Central memory CD8-positive, alpha-beta T cell (primary cell): ENCODE results near the gene ARAP1.
A peak's percentile ranks its signal among the peaks of the same experiment; 100 is the strongest.

Experiments used
- ATAC-seq: fragments of 150-1000 bp; cut with Tn5 transposase; replicated peaks from 2 replicates; pipeline ENCODE4 v1.10.0; 2022; ENCODE audit warnings: mild to moderate bottlenecking, moderate FRiP score, moderate number of reproducible peaks; ENCODE audit not compliant: poor library complexity, severe bottlenecking; ENCODE audit errors: extremely low read depth
- DNase-seq, 2 donors: peaks; one replicate each; pipeline ENCODE4 v3.0.0; 2021; ENCODE audit warnings: low spot score in 2 of 2
- H3K27ac Mint-ChIP-seq: one replicate; pipeline ENCODE4 v1.8.0; 2022; ENCODE audit warnings: low read depth, mild to moderate bottlenecking, moderate library complexity, mixed read lengths
- H3K27me3 Mint-ChIP-seq: one replicate; pipeline ENCODE4 v1.8.0; 2022; ENCODE audit warnings: mixed read lengths
- H3K36me3 Mint-ChIP-seq: one replicate; pipeline ENCODE4 v1.8.0; 2022; ENCODE audit warnings: mild to moderate bottlenecking, moderate library complexity, mixed read lengths; ENCODE audit not compliant: insufficient read depth
- H3K4me1 Mint-ChIP-seq: one replicate; pipeline ENCODE4 v1.8.0; 2022; ENCODE audit warnings: mixed read lengths
- H3K4me3 Mint-ChIP-seq: one replicate; pipeline ENCODE4 v1.8.0; 2022; ENCODE audit warnings: mild to moderate bottlenecking, moderate library complexity, mixed read lengths
- H3K9me3 Mint-ChIP-seq: one replicate; pipeline ENCODE4 v1.8.0; 2022; ENCODE audit warnings: mixed read lengths

The ARAP1 gene

DNA sequence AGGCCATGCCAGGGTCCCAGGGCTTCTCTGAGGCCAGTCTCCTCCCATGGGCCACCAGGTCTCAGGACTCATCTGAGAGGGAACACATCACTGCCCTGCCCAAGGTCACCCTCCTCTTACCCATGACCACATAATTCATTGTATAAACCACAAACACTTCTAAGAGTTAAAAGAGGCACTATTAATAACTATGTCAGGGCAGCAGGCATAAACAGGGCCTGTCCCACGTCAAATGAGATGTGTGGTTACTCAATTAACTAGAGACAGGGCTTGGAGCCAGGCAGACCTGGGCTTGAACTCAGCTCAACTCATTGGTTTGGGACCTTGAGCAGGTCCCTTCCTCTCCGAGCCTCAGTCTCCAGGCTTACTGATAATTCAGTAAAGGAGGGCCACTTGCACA is 33.1 kb downstream of the ARAP1 start:
- Mint-ChIP-seq H3K27me3 (no peaks in the 10 kb centered on the region), H3K27ac (peak overlapping the region; percentile 94), H3K36me3 (peaks cover 28% of the 10 kb centered on the region), H3K4me3 (peak overlapping the region; percentile 83), H3K9me3 (no peaks in the 10 kb centered on the region), H3K4me1 (peaks cover 81% of the 10 kb centered on the region)
- ATAC-seq (peak; percentile 11), DNase-seq (no peak)

DNA sequence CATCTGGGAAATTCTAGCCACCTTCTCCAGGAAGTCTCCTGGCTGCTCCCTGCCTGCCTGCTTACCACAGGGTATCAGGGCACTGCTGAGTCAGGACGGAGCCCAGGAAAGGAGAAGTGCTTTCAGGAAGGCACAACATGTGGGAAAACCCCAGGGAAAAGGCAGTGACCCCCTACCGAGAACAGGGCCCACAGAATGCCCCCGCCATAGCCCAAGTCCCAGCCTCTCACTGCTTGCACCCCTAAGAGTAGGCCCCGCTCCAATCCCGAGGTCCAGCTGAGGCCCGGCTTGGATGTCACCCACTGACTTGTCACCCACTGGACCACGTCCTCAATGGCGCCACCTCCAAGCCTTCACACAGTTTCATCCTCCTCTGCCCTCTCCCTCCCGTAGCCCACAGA is 34.1 kb downstream of the ARAP1 start:
- Mint-ChIP-seq H3K27me3 (no peaks in the 10 kb centered on the region), H3K4me3 (peak overlapping the region; percentile 1), H3K27ac (no peak overlapping the region), H3K4me1 (peaks cover 77% of the 10 kb centered on the region), H3K36me3 (peaks cover 27% of the 10 kb centered on the region), H3K9me3 (no peaks in the 10 kb centered on the region)
- ATAC-seq (no peak), DNase-seq (no peak)

DNA sequence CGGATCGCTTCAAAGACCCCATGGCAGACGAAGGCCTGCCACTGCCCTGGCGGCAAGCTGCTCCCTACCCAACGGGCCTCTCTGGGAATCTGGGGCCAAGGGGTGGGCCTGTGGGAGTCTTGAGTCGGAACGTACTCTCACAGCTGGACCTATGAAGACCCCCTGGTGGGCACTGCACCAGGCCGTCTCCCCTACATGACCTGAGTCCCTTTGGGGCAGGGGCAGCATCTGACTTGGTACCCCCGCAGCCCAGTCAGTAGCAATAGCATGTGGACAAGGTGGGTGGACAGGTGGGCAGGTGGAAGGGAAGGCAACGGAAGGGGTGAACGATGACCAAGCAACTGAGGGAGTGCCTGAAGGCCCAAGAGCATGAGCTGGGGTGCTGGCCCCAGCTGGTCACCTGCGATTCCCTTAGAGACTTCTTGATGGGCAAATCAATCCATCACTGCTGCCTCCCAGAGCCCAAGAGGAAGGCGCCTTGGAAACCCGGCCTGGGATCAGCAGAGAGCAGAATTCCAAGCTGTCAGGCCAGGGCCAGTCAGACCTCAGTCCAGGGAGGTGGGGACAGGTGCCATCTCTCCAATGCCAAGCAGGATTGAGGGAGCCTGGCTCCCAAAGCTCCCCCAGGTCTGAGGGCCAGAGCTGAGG is 35.3 kb downstream of the ARAP1 start:
- no peaks in the 10 kb centered on the region for H3K27me3 Mint-ChIP-seq
- peaks cover 23% of the 10 kb centered on the region for H3K36me3 Mint-ChIP-seq
- H3K9me3 Mint-ChIP-seq: no peaks in the 10 kb centered on the region
- H3K4me1 Mint-ChIP-seq: peaks cover 75% of the 10 kb centered on the region
- no peak overlapping the region for H3K27ac Mint-ChIP-seq
- ATAC-seq (no peak), DNase-seq (no peak)
- H3K4me3 Mint-ChIP-seq: no peak overlapping the region

DNA sequence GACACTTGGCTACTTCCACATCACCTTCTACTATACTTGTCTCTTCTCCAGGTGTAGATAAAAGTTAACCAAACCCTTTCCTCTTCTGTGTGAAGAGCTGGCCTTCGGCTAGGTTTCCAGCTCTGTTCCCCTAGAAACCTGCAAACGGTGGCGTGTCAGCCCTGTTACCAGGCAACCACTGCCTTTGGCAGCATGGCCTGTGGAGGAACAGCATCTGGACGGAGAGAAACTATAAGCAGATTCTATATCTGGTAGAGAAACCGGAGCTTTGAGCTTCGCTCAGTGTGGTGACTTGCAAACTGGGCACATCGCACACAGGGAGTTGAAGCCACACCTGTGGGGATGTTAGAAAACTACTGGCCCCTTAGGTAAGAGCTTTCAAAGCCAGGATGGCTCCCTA is 35.9 kb downstream of the ARAP1 start:
- Mint-ChIP-seq H3K4me1 (peaks cover 70% of the 10 kb centered on the region), H3K9me3 (no peaks in the 10 kb centered on the region), H3K27me3 (no peaks in the 10 kb centered on the region), H3K4me3 (no peak overlapping the region), H3K27ac (peak overlapping the region; percentile 53), H3K36me3 (peaks cover 20% of the 10 kb centered on the region)
- no peak for DNase-seq
- ATAC-seq: no peak

DNA sequence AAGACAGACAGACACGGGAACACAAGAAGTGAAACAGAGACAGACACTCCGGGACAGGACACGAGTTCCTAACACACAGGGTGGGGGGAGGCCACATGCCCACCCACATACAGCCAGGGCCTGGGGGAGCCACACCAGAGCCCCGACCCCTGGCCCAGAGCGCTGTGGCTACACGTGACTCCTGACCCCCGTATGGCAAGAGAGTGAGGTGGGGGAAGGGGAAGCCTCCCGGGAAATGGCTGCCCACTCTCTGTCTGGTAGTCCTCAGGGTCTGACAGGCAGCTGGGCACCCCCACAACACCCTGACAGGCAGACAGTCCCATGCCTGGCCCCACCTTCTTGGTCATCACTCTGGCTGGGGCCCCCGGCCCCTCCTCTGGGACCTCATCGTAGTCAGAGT is 39.4 kb downstream of the ARAP1 start:
- H3K4me1 Mint-ChIP-seq: peaks cover 56% of the 10 kb centered on the region
- no peak for DNase-seq
- no peak overlapping the region for H3K27ac Mint-ChIP-seq
- H3K27me3 Mint-ChIP-seq: no peaks in the 10 kb centered on the region
- no peaks in the 10 kb centered on the region for H3K9me3 Mint-ChIP-seq
- no peak for ATAC-seq
- no peak overlapping the region for H3K4me3 Mint-ChIP-seq
- H3K36me3 Mint-ChIP-seq: peaks cover 31% of the 10 kb centered on the region

DNA sequence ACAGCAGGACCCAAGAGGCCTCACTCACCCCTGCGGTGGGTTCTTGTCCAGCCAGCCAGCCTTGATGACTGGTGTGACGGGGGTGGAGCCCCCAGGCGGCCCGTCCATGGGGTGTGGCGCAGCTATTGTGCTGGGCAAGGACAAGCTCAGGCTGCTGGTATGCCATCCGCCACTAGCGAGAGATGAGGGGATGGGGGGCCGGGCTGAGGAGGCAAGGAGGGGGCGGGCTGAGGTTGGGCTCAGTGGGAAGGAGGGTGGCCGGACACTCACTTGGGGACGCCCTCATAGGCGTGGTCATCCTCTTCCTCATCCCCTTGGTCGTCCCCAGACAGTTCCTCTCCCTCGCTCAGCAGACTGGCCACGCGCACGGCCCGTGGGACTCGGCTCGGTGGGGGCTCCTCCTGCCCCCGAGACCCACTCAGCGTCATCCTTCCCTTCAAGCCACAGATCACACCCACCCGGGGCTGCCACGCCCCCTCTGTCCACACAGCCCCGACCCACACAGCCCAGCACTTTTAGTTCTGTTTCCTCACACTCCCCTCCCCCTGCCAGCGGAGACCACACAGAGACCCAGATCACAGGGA is 39.9 kb downstream of the ARAP1 start:
- Mint-ChIP-seq H3K27me3 (no peaks in the 10 kb centered on the region), H3K4me3 (no peak overlapping the region), H3K9me3 (no peaks in the 10 kb centered on the region), H3K36me3 (peaks cover 31% of the 10 kb centered on the region), H3K27ac (no peak overlapping the region), H3K4me1 (peaks cover 56% of the 10 kb centered on the region)
- DNase-seq: no peak
- ATAC-seq: no peak

DNA sequence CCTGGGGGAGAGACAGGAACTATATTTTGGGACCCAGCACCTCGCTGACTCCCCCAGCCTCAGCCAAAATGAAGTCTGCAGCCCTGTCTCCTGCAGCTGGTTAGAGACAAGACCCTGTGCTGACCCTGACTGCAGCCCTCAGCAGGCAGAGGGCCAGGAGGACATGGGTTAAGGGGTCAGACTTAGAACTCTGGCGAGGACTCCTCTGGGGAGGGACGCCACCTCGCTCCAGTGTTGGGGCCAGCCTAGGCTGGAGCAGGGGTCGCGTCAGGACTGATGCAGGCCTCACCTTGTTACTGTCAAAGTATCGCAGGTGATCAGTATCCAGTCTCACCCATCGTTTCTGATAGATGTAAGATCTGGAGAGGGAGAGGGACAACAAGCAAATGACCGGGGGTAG is 41.1 kb downstream of the ARAP1 start:
- Mint-ChIP-seq H3K36me3 (peaks cover 34% of the 10 kb centered on the region), H3K4me3 (no peak overlapping the region), H3K4me1 (peaks cover 61% of the 10 kb centered on the region), H3K9me3 (no peaks in the 10 kb centered on the region), H3K27me3 (no peaks in the 10 kb centered on the region), H3K27ac (peak overlapping the region; percentile 32)
- DNase-seq (no peak), ATAC-seq (no peak)

DNA sequence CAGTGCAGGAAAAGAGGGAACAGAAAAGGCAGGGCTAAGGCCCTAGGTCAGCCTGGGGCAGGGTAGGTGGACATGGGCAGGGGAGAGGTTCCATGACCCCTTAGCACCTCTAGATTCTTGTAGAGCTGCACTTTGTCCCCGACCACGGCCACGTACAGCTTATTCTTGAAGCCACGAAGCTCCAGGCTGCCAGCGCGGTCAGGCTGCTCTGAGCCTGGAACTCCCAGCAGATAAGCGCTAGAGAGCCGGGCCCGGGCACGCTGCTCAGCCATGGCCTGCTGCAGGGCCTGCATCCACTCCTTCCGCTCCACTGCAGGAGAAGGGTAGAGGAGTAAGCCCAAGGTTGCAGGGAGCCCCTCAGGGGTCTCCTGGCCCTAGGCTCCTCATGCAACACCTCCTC is 41.9 kb downstream of the ARAP1 start:
- no peak overlapping the region for H3K4me3 Mint-ChIP-seq
- no peak overlapping the region for H3K27ac Mint-ChIP-seq
- H3K36me3 Mint-ChIP-seq: peaks cover 41% of the 10 kb centered on the region
- H3K9me3 Mint-ChIP-seq: no peaks in the 10 kb centered on the region
- no peak for DNase-seq
- no peak for ATAC-seq
- peaks cover 60% of the 10 kb centered on the region for H3K4me1 Mint-ChIP-seq
- H3K27me3 Mint-ChIP-seq: no peaks in the 10 kb centered on the region

DNA sequence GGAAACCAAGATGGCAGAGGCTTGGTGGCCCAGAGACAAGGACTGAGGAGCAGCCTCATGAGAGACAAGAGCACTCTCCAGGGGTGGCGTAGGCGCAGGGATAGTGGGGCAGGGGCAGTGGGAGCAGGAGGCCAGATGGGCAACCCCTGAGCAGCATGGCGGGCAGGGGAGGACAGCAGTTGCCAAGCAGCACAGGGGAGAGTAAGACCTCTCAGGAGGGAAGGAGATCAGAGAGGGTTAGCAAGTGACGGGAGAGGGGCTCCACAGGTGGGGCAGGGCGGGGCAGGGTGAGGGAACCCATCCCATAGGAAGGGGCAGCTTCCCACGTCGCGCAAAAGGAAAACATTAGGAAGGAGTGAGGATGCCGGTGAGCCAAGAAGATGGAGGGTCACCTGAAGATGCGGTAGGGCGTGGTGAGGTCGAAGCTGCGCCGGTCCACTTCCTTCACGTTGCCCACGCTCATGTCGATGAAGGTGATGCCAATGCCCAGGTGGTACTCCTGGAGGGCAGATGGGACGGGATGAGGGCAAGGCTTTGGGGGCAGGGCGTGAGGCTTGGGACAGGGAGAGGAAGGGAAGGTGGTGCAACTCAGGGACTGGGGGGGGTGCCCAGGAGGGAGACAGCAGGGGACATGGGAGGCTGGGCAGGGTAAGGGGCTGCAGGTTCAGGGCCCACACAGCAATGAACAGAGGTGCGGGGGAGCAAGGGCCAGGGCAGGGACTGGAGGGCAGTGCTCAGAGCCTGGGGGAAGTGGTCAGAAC is 42.5 kb downstream of the ARAP1 start:
- peaks cover 38% of the 10 kb centered on the region for H3K36me3 Mint-ChIP-seq
- no peak overlapping the region for H3K4me3 Mint-ChIP-seq
- no peak for ATAC-seq
- no peaks in the 10 kb centered on the region for H3K27me3 Mint-ChIP-seq
- H3K27ac Mint-ChIP-seq: peak overlapping the region; percentile 16
- no peak for DNase-seq
- H3K4me1 Mint-ChIP-seq: peaks cover 54% of the 10 kb centered on the region
- H3K9me3 Mint-ChIP-seq: no peaks in the 10 kb centered on the region

DNA sequence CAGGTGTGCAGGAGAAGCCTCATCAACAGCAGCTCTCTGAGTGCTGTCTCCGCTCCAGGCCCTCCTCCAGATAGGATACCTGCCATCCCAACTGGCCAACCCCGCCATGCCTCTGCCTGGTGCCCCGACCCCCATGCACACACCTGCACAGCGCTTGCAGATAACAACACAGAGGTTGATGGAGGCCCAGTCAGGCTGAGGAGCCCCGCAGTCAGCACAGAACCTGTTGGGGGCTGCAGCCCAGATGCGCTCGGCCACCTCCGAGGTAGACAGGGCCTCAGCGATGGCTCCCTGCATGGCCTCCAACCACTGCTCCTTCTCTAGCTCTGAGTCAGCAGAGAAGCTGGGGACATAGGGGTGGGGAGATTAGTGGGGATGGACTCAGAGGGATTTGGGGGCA is 45.2 kb downstream of the ARAP1 start:
- no peak for ATAC-seq
- Mint-ChIP-seq H3K4me1 (peaks cover 41% of the 10 kb centered on the region), H3K27ac (peak overlapping the region; percentile 75), H3K36me3 (peaks cover 38% of the 10 kb centered on the region), H3K4me3 (no peak overlapping the region), H3K9me3 (no peaks in the 10 kb centered on the region), H3K27me3 (no peaks in the 10 kb centered on the region)
- no peak for DNase-seq

DNA sequence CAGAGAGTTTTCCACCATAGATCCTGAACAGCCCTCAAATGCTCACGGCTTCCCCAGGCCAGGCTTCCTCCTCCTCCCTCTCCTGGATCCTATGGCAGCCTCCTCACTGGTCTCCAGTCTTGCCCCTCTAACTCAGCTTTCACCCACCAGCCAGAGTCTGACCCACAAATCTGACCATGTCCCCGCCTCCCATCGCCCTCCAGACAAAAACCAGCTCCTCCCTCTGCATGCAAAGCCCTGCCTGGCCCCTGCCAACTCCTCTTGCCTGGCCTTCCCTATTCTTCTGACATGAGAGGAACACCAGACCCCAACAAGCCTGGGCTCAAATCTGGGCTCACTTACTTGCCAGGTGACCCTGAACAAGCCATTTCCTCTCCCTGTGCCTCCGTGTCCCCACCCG is 45.6 kb downstream of the ARAP1 start:
- DNase-seq (no peak), ATAC-seq (no peak)
- no peak overlapping the region for H3K4me3 Mint-ChIP-seq
- H3K27ac Mint-ChIP-seq: peak overlapping the region; percentile 71
- peaks cover 41% of the 10 kb centered on the region for H3K4me1 Mint-ChIP-seq
- peaks cover 36% of the 10 kb centered on the region for H3K36me3 Mint-ChIP-seq
- no peaks in the 10 kb centered on the region for H3K27me3 Mint-ChIP-seq
- no peaks in the 10 kb centered on the region for H3K9me3 Mint-ChIP-seq

DNA sequence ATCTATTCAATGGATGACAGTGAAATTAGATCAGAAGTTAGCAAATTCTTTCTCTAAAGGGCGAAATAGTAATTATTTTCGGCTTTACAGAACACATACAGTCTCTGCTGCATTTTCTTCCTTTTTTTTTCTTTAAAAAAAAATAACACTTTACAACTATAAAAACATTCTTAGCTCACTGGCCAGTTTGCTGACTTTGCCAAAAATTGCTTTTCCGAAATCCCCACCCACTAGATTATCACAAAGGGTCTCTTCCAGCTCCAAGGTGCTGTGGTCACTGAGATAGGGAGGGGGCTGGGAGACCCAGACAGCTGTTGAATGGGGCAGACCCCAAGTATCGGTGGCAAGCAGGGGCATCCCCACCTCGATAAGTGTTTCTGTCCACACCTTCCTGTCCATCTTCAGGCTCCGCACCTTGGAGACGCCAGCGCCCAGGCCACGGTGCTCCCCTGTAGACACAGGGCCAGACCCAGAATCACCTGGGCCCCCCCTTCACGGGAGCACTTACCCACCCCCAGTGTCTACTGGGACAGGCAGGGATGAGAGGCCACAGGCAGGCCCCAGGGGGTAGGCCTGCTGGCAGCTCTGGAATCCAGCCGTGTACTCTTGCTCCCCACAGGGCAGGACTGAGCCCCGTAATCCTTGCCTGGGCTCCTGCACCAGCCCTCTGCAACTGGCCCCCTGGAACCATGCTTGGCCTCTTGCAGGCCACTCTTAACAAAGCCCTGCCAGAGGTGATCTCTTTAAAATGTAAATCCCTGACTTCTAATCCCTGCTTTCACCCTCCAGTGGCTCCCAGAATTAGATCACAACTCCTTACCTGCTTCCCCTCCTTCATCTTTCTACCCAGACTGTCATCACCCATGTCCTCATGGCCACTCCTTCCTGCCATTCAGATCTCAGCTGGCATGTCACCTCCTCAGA is 46.5 kb downstream of the ARAP1 start:
- Mint-ChIP-seq H3K27me3 (no peaks in the 10 kb centered on the region), H3K9me3 (no peaks in the 10 kb centered on the region), H3K36me3 (peaks cover 37% of the 10 kb centered on the region), H3K27ac (peak overlapping the region; percentile 71), H3K4me3 (no peak overlapping the region), H3K4me1 (peaks cover 34% of the 10 kb centered on the region)
- no peak for ATAC-seq
- no peak for DNase-seq
